BJ (cell line): ENCODE results near the gene ASB16. TPM values are rescaled to one million over a fixed set of nuclear protein-coding genes. Genes with fewer than 3 reads are reported as not detected.
A peak's percentile ranks its signal among the peaks of the same experiment; 100 is the strongest.

Source experiments
- CTCF ChIA-PET: fragments of 350-600 bp; formaldehyde crosslinking; extraction: SDS; loops from one replicate; lab custom pipeline; 2021; ENCODE audit warnings: antibody characterized with exemption, inconsistent platforms; lab: Yijun Ruan, JAX
- POLR2A ChIA-PET: fragments of 300-600 bp; sonication (Branson Sonifier 250); formaldehyde crosslinking; extraction: SDS; loops from one replicate; lab custom pipeline; 2021; ENCODE audit warnings: antibody characterized with exemption; lab: Charles Lee
- DNase-seq: peaks from one replicate; pipeline ENCODE4 v3.0.0-alpha.2; 2011; ENCODE audit warnings: low read depth
- H3K27me3 ChIP-seq: 2 replicates; pipeline ENCODE4 v1.6.0; 2011; ENCODE audit warnings: low read length; ENCODE audit not compliant: control insufficient read depth, insufficient read depth
- H3K36me3 ChIP-seq: 2 replicates; pipeline ENCODE4 v1.5.1; 2011; ENCODE audit warnings: low read length; ENCODE audit not compliant: control insufficient read depth, insufficient read depth
- H3K4me3 ChIP-seq: 2 replicates; pipeline ENCODE4 v1.5.1; 2011; ENCODE audit warnings: low read depth, mild to moderate bottlenecking, control low read depth, low read length
- CTCF ChIP-seq: IDR thresholded peaks from 2 replicates; pipeline ENCODE4 v1.5.1; 2011; ENCODE audit warnings: low read depth, mild to moderate bottlenecking, control low read depth, inconsistent platforms, low read length, moderate library complexity; ENCODE audit not compliant: insufficient read depth
- polyA plus RNA-seq: library from polyadenylated mRNA; depleted of rRNA; stranded (reverse); fragments of >200 nt; gene quantifications from 2 replicates; pipeline ENCODE4 v1.2.3, GENCODE V29; 2011

The ASB16 gene
- polyA plus RNA-seq, 1 experiment = not detected

- Histone ChIP-seq H3K36me3 (peaks cover 15% of the 10 kb centered on the region), H3K27me3 (no peaks in the 10 kb centered on the region), H3K4me3 (peak overlapping the region; percentile 99)
- TF ChIP-seq CTCF = no peak
- ChIA-PET POLR2A (interaction anchor here (0.6 to 1.0 kb wide), 5 partner anchors 17 to 299 kb away, joined by 3 to 13 read pairs (median 4); partner anchors contain the start of gene ASB16), CTCF (interaction anchor here (1.1 to 2.0 kb wide), 5 partner anchors 19 to 144 kb away, joined by 3 to 9 read pairs (median 5); no protein-coding TSS in a partner anchor)
- no peak for DNase-seq
These were observed 16.8 kb downstream of the ASB16 start for GRCh38 chr17:44187131-44187899.

- no peak for DNase-seq
- no peak for TF ChIP-seq CTCF
- H3K36me3 ChIP-seq = peaks cover 18% of the 10 kb centered on the region
- CTCF ChIA-PET = interaction anchor here (1.1 to 2.0 kb wide), 2 partner anchors 22 to 162 kb away, joined by 3 to 5 read pairs; no protein-coding TSS in a partner anchor
- no peaks in the 10 kb centered on the region for H3K27me3 ChIP-seq
- H3K4me3 ChIP-seq = no peak overlapping the region
- POLR2A ChIA-PET = no interaction called here
These were observed 18.3 kb downstream of the ASB16 start for GRCh38 chr17:44188576-44189403.

GRCh38 chr17:44190481-44190880 is 20.0 kb downstream of the ASB16 start:
- no peaks in the 10 kb centered on the region for H3K27me3 ChIP-seq
- H3K36me3 ChIP-seq = peaks cover 32% of the 10 kb centered on the region
- CTCF ChIA-PET = no interaction called here
- DNase-seq = no peak
- TF ChIP-seq CTCF = no peak
- POLR2A ChIA-PET = no interaction called here
- no peak overlapping the region for H3K4me3 ChIP-seq

- DNase-seq = no peak
- TF ChIP-seq CTCF = no peak
- peaks cover 33% of the 10 kb centered on the region for H3K36me3 ChIP-seq
- no peaks in the 10 kb centered on the region for H3K27me3 ChIP-seq
- no peak overlapping the region for H3K4me3 ChIP-seq
- CTCF ChIA-PET = interaction anchor here (1.3 kb wide), 1 partner anchor 19 kb away, joined by 4 read pairs; no protein-coding TSS in a partner anchor
- POLR2A ChIA-PET = no interaction called here
These were observed 20.9 kb downstream of the ASB16 start for GRCh38 chr17:44191369-44191768.
